ENCODE measurements around the gene CACNB1. TPM values are rescaled to one million over a fixed set of nuclear protein-coding genes. Genes with fewer than 3 reads are reported as not detected.

The CACNB1 gene
- total RNA-seq, 4 donors from 2014 or later = 3.6 to 7.9 (median 5.9) TPM

- H3K27ac ChIP-seq = peak overlapping the region; percentile 49 to 95 (median 92)
- H3K9me3 ChIP-seq = no peaks in the 10 kb centered on the region
- H3K27me3 ChIP-seq = no peaks in the 10 kb centered on the region
- 0% methylated on average over 1 of the region's 30 CpGs; no CpG with 5 or more reads in 1 of the 2 donors for WGBS, 2 donors (ENCODE audit: low coverage in 1 of 2)
- peaks cover 0 to 35% of the 10 kb centered on the region in 2 donors for H3K36me3 ChIP-seq
- peaks cover 7 to 74% (median 27%) of the 10 kb centered on the region in 3 donors for H3K4me1 ChIP-seq
- TF ChIP-seq POLR2A (IDR thresholded peaks at IDR 0.05) (no peak), CTCF (IDR thresholded peaks at IDR 0.05) (no peak), EP300 (IDR thresholded peaks at IDR 0.05) (no peak), POLR2AphosphoS5 (IDR thresholded peaks at IDR 0.05) (no peak)
- H3K4me3 ChIP-seq = peak overlapping the region; percentile 69 to 70
- ATAC-seq = no peak
Measured at GRCh38 chr17:39196808-39197291, 619 bp downstream of the CACNB1 start.

- peak overlapping the region in 3 of 4 donors; percentile 89 to 95 (median 95) for H3K27ac ChIP-seq
- peaks cover 0 to 35% of the 10 kb centered on the region in 2 donors for H3K36me3 ChIP-seq
- peak overlapping the region; percentile 69 to 70 for H3K4me3 ChIP-seq
- 86% methylated on average over 1 of the region's 8 CpGs; no CpG with 5 or more reads in 1 of the 2 donors for WGBS, 2 donors (ENCODE audit: low coverage in 1 of 2)
- no peak for TF ChIP-seq POLR2A (IDR thresholded peaks at IDR 0.05)
- no peak for TF ChIP-seq EP300 (IDR thresholded peaks at IDR 0.05)
- TF ChIP-seq CTCF (IDR thresholded peaks at IDR 0.05) = no peak
- no peak for TF ChIP-seq POLR2AphosphoS5 (IDR thresholded peaks at IDR 0.05)
- no peaks in the 10 kb centered on the region for H3K27me3 ChIP-seq
- ATAC-seq = no peak
- H3K9me3 ChIP-seq = no peaks in the 10 kb centered on the region
- peaks cover 4 to 69% (median 22%) of the 10 kb centered on the region in 3 donors for H3K4me1 ChIP-seq
Measured at GRCh38 chr17:39196241-39196807, 1.1 kb downstream of the CACNB1 start.

GRCh38 chr17:39195568-39196160, 1.8 kb downstream of the CACNB1 start:
- no peak for TF ChIP-seq CTCF (IDR thresholded peaks at IDR 0.05)
- TF ChIP-seq POLR2AphosphoS5 (IDR thresholded peaks at IDR 0.05) = no peak
- no peak for TF ChIP-seq EP300 (IDR thresholded peaks at IDR 0.05)
- TF ChIP-seq POLR2A (IDR thresholded peaks at IDR 0.05) = no peak
- peak overlapping the region in 3 of 4 donors; percentile 64 to 95 (median 89) for H3K27ac ChIP-seq
- peaks cover 0 to 62% (median 15%) of the 10 kb centered on the region in 3 donors for H3K4me1 ChIP-seq
- no peaks in the 10 kb centered on the region for H3K27me3 ChIP-seq
- WGBS, 2 donors (ENCODE audit: low coverage in 1 of 2) = 50 to 54% methylated on average over 2 to 6 of the region's 8 CpGs
- H3K36me3 ChIP-seq = peaks cover 0 to 38% of the 10 kb centered on the region in 2 donors
- no peaks in the 10 kb centered on the region for H3K9me3 ChIP-seq
- peak overlapping the region in 1 of 2 donors; percentile 70 for H3K4me3 ChIP-seq
- ATAC-seq = no peak

GRCh38 chr17:39194985-39195524, 2.4 kb downstream of the CACNB1 start:
- peaks cover 0 to 45% of the 10 kb centered on the region in 2 donors for H3K36me3 ChIP-seq
- no peak for ATAC-seq
- peak overlapping the region in 3 of 4 donors; percentile 64 to 95 (median 89) for H3K27ac ChIP-seq
- WGBS, 2 donors (ENCODE audit: low coverage in 1 of 2) = 57 to 64% methylated on average over 3 to 6 of the region's 10 CpGs
- peak overlapping the region in 1 of 2 donors; percentile 1 for H3K4me3 ChIP-seq
- peaks cover 0 to 62% (median 15%) of the 10 kb centered on the region in 3 donors for H3K4me1 ChIP-seq
- TF ChIP-seq CTCF (IDR thresholded peaks at IDR 0.05) (no peak), POLR2A (IDR thresholded peaks at IDR 0.05) (no peak), POLR2AphosphoS5 (IDR thresholded peaks at IDR 0.05) (no peak), EP300 (IDR thresholded peaks at IDR 0.05) (no peak)
- no peaks in the 10 kb centered on the region for H3K9me3 ChIP-seq
- no peaks in the 10 kb centered on the region for H3K27me3 ChIP-seq

Data from gastroesophageal sphincter (tissue), 4 donors.